Mesendoderm (in vitro differentiated cells): ENCODE data around the gene PCDHB8.
"Not testable (repeated sequence)": the region's sequence is repeated elsewhere in the genome, so short reads cannot be mapped to it uniquely, and the experiment has no call there.

Experiments
- DNase-seq: peaks from one replicate; pipeline ENCODE4 v3.0.0; 2013
- H2AK5ac ChIP-seq: 2 replicates; pipeline ENCODE4 v1.6.1; 2013; ENCODE audit warnings: low read length, inconsistent platforms
- H2BK120ac ChIP-seq: 2 replicates; pipeline ENCODE4 v1.6.1; 2013; ENCODE audit warnings: low read depth, mild to moderate bottlenecking, low read length, moderate library complexity, mixed read lengths
- H2BK15ac ChIP-seq: replicated peaks from 2 replicates; pipeline ENCODE4 v1.6.1; 2013; ENCODE audit warnings: low read depth, mild to moderate bottlenecking, moderate library complexity
- H2BK5ac ChIP-seq: 2 replicates; pipeline ENCODE4 v1.6.1; 2013; ENCODE audit warnings: low read length, inconsistent platforms
- H3K18ac ChIP-seq: 2 replicates; pipeline ENCODE4 v1.6.1; 2013; ENCODE audit warnings: mild to moderate bottlenecking, low read length, mixed read lengths
- H3K23ac ChIP-seq: one replicate; pipeline ENCODE4 v1.6.1; 2013; ENCODE audit warnings: low read length
- H3K27ac ChIP-seq: 2 replicates; pipeline ENCODE4 v1.5.1; 2013; ENCODE audit warnings: low read depth, mild to moderate bottlenecking, inconsistent platforms, low read length, moderate library complexity
- H3K27me3 ChIP-seq: 2 replicates; pipeline ENCODE4 v1.6.1; 2013; ENCODE audit warnings: low read length, control low read depth, mild to moderate bottlenecking, inconsistent platforms; ENCODE audit not compliant: insufficient read depth, poor library complexity
- H3K36me3 ChIP-seq: 2 replicates; pipeline ENCODE4 v1.6.1; 2013; ENCODE audit warnings: low read length, inconsistent platforms; ENCODE audit not compliant: control insufficient read depth, insufficient read depth
- H3K4ac ChIP-seq: one replicate; pipeline ENCODE4 v1.6.1; 2013; ENCODE audit warnings: low read depth, mild to moderate bottlenecking, low read length, moderate library complexity
- H3K4me1 ChIP-seq: 2 replicates; pipeline ENCODE4 v1.6.1; 2013; ENCODE audit warnings: low read depth, low read length, inconsistent platforms; ENCODE audit not compliant: control insufficient read depth
- H3K4me2 ChIP-seq: 2 replicates; pipeline ENCODE4 v1.6.1; 2013; ENCODE audit warnings: low read length
- H3K4me3 ChIP-seq: 2 replicates; pipeline ENCODE4 v1.5.1; 2013; ENCODE audit warnings: mild to moderate bottlenecking, low read length
- H3K56ac ChIP-seq: one replicate; pipeline ENCODE4 v1.6.1; 2013; ENCODE audit warnings: low read length
- H3K79me1 ChIP-seq: 2 replicates; pipeline ENCODE4 v1.6.1; 2013; ENCODE audit warnings: low read length, inconsistent platforms
- H3K79me2 ChIP-seq: 2 replicates; pipeline ENCODE4 v1.6.1; 2013; ENCODE audit warnings: mild to moderate bottlenecking, low read length; ENCODE audit not compliant: control insufficient read depth, insufficient read depth
- H3K9ac ChIP-seq: 2 replicates; pipeline ENCODE4 v1.6.1; 2013; ENCODE audit warnings: low read length, inconsistent platforms
- H4K5ac ChIP-seq: one replicate; pipeline ENCODE4 v1.6.1; 2013; ENCODE audit warnings: low read length
- H4K8ac ChIP-seq: one replicate; pipeline ENCODE4 v1.6.1; 2013; ENCODE audit warnings: low read depth, mild to moderate bottlenecking, control low read depth, low read length, moderate library complexity
- WGBS: extraction: QIAGEN DNeasy Blood & Tissue Kit; methylation state at CpG from one replicate; pipeline ENCODE4 v1.1.7; 2013; ENCODE audit warnings: low lambda C conversion rate, missing lambda C conversion rate; ENCODE audit not compliant: insufficient coverage; ENCODE audit errors: extremely low coverage; 5-methylcytosine and 5-hydroxymethylcytosine counted together

PCDHB8 gene

DNA sequence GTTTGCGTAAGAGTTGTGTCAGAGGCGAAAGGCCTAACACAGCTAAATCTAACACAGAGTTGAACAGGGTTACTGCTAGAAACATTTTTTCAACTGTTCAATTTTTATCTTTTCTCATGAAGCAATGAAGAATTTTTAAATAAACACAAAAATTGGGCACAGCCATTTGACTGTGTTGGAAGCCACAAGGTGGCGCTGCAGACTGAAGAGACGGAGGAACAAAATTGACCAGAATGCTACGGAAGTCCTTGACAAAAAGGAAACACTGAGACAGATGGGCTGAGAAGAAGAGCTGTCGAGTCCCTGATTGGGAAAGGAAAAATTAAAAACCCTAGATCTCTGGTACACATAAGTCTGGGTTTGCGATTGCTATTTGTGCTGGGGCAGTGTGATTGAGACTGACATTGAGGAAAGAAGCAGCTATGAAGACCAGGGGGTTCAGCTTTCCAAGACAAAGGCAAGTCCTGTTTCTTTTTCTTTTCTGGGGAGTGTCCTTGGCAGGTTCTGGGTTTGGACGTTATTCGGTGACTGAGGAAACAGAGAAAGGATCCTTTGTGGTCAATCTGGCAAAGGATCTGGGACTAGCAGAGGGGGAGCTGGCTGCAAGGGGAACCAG, 9.4 kb downstream of the PCDHB8 start, which contains the start of gene PCDHB9:
PCDHB9 (plus strand) TSS at position 265 of the 616 bp plus-strand sequence; CDS start at position 423, 158 bp downstream.
- Histone ChIP-seq H3K9ac (peak within 1 kb of the TSS; percentile 8), H3K4me1 (no peaks in the 10 kb centered on the region), H2AK5ac (no peak within 1 kb of the TSS), H3K56ac (no peak within 1 kb of the TSS), H3K4ac (no peak within 1 kb of the TSS), H2BK15ac (no peak within 1 kb of the TSS), H3K23ac (no peak within 1 kb of the TSS), H2BK5ac (no peak within 1 kb of the TSS), H3K36me3 (no peaks in the 10 kb centered on the region), H2BK120ac (no peak within 1 kb of the TSS), H4K8ac (peak within 1 kb of the TSS; percentile 39), H3K4me2 (no peak within 1 kb of the TSS), H3K4me3 (no peak within 1 kb of the TSS), H3K27me3 (no peaks in the 10 kb centered on the region), H3K18ac (peak within 1 kb of the TSS; percentile 30), H4K5ac (no peak within 1 kb of the TSS), H3K27ac (no peak within 1 kb of the TSS), H3K79me1 (no peaks in the 10 kb centered on the region), H3K79me2 (no peaks in the 10 kb centered on the region)
- peak; percentile 73 for DNase-seq
- no CpG with 5 or more reads among the region's 9 CpGs for WGBS

GRCh38 chr5:141188682-141189081, 11.1 kb downstream of the PCDHB8 start:
- H2BK15ac ChIP-seq, H3K4me2 ChIP-seq, DNase-seq, H3K18ac ChIP-seq, H3K56ac ChIP-seq, H3K4me3 ChIP-seq, H3K9ac ChIP-seq, H3K27ac ChIP-seq, H3K4ac ChIP-seq, H2BK5ac ChIP-seq, H2BK120ac ChIP-seq, H3K27me3 ChIP-seq, H2AK5ac ChIP-seq, H3K79me1 ChIP-seq, H3K79me2 ChIP-seq, H4K8ac ChIP-seq, H4K5ac ChIP-seq, H3K4me1 ChIP-seq, H3K23ac ChIP-seq, H3K36me3 ChIP-seq: not testable (repeated sequence)
- WGBS: no CpG with 5 or more reads among the region's 37 CpGs

- not testable (repeated sequence) for H3K4me2 ChIP-seq, H2BK120ac ChIP-seq, H3K4me1 ChIP-seq, H3K79me1 ChIP-seq, H3K27ac ChIP-seq, H2BK15ac ChIP-seq, DNase-seq, H3K79me2 ChIP-seq, H3K27me3 ChIP-seq, H3K18ac ChIP-seq, H4K5ac ChIP-seq, H3K9ac ChIP-seq, H3K4ac ChIP-seq, H3K23ac ChIP-seq, H2AK5ac ChIP-seq, H3K36me3 ChIP-seq, H2BK5ac ChIP-seq, H3K56ac ChIP-seq, H4K8ac ChIP-seq, H3K4me3 ChIP-seq
- no CpG with 5 or more reads among the region's 35 CpGs for WGBS
Measured at GRCh38 chr5:141189131-141189530, 11.5 kb downstream of the PCDHB8 start.

GRCh38 chr5:141192110-141192725, 14.6 kb downstream of the PCDHB8 start, which contains the start of gene PCDHB10:
Gene PCDHB10, plus strand, starts transcription at chr5:141192353. Its CDS starts 200 bp downstream, at chr5:141192553.
- no peak within 1 kb of the TSS for H3K18ac ChIP-seq
- no peak within 1 kb of the TSS for H3K4ac ChIP-seq
- H3K79me1 ChIP-seq: no peaks in the 10 kb centered on the region
- peak within 1 kb of the TSS; percentile 6 for H3K56ac ChIP-seq
- no peak within 1 kb of the TSS for H3K27ac ChIP-seq
- H3K4me1 ChIP-seq: no peaks in the 10 kb centered on the region
- no peaks in the 10 kb centered on the region for H3K36me3 ChIP-seq
- H2AK5ac ChIP-seq: no peak within 1 kb of the TSS
- peak within 1 kb of the TSS; percentile 5 for H3K4me2 ChIP-seq
- no peak within 1 kb of the TSS for H4K8ac ChIP-seq
- H3K4me3 ChIP-seq: no peak within 1 kb of the TSS
- no CpG with 5 or more reads among the region's 10 CpGs for WGBS
- no peaks in the 10 kb centered on the region for H3K27me3 ChIP-seq
- H3K23ac ChIP-seq: no peak within 1 kb of the TSS
- no peak within 1 kb of the TSS for H2BK120ac ChIP-seq
- no peak within 1 kb of the TSS for H2BK5ac ChIP-seq
- no peak within 1 kb of the TSS for H2BK15ac ChIP-seq
- DNase-seq: peak; percentile 78
- H3K79me2 ChIP-seq: no peaks in the 10 kb centered on the region
- no peak within 1 kb of the TSS for H3K9ac ChIP-seq
- H4K5ac ChIP-seq: no peak within 1 kb of the TSS

DNA sequence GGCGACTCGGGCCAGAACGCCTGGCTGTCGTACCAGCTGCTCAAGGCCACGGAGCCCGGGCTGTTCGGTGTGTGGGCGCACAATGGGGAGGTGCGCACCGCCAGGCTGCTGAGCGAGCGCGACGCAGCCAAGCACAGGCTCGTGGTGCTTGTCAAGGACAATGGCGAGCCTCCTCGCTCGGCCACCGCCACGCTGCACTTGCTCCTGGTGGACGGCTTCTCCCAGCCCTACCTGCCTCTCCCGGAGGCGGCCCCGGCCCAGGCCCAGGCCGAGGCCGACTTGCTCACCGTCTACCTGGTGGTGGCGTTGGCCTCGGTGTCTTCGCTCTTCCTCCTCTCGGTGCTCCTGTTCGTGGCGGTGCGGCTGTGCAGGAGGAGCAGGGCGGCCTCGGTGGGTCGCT, 16.7 kb downstream of the PCDHB8 start:
- H3K27ac ChIP-seq, H3K18ac ChIP-seq, H3K4me3 ChIP-seq, H3K56ac ChIP-seq, H3K9ac ChIP-seq, H2BK5ac ChIP-seq, H3K23ac ChIP-seq, H3K4ac ChIP-seq, H4K5ac ChIP-seq, H3K27me3 ChIP-seq, H3K4me2 ChIP-seq, H3K79me2 ChIP-seq, H2BK15ac ChIP-seq, H3K79me1 ChIP-seq, DNase-seq, H3K36me3 ChIP-seq, H2AK5ac ChIP-seq, H3K4me1 ChIP-seq, H2BK120ac ChIP-seq, H4K8ac ChIP-seq: not testable (repeated sequence)
- no CpG with 5 or more reads among the region's 37 CpGs for WGBS
